AG08396 (cell line): ENCODE data around the gene RIPOR3.

Experiments used
- DNase-seq: peaks from one replicate; pipeline ENCODE4 v3.0.0; 2012; ENCODE audit warnings: low spot score, mixed read lengths

RIPOR3 gene

GRCh38 chr20:50690650-50691572 is at the start of gene RIPOR3:
RIPOR3 (minus strand) TSS chr20:50691542; CDS start chr20:50691128, 414 bp downstream.
- peak; percentile 54 for DNase-seq

GRCh38 chr20:50737352-50737751 is 46.0 kb upstream of the RIPOR3 start:
- DNase-seq, result no peak

GRCh38 chr20:50735813-50736212 is 44.5 kb upstream of the RIPOR3 start:
- no peak for DNase-seq

- DNase-seq, result no peak
Measured at GRCh38 chr20:50734730-50735679, 43.7 kb upstream of the RIPOR3 start.

- DNase-seq, result no peak
Measured at GRCh38 chr20:50733644-50734349, 42.5 kb upstream of the RIPOR3 start.

GRCh38 chr20:50731930-50732690 is 40.8 kb upstream of the RIPOR3 start:
- no peak for DNase-seq

GRCh38 chr20:50731055-50731929 is 40.0 kb upstream of the RIPOR3 start, which contains the start of gene PARD6B:
PARD6B (plus strand) TSS chr20:50731580; CDS start chr20:50731787, 207 bp downstream.
- peak; percentile 99 for DNase-seq

- DNase-seq, result no peak
Measured at GRCh38 chr20:50730765-50731054, 39.4 kb upstream of the RIPOR3 start.

- peak; percentile 46 for DNase-seq
Measured at GRCh38 chr20:50729901-50730764, 38.8 kb upstream of the RIPOR3 start.

GRCh38 chr20:50728981-50729874 is 37.9 kb upstream of the RIPOR3 start:
- no peak for DNase-seq

GRCh38 chr20:50728486-50728980 is 37.2 kb upstream of the RIPOR3 start:
- DNase-seq, result no peak

- DNase-seq, result no peak
Measured at GRCh38 chr20:50727792-50728485, 36.6 kb upstream of the RIPOR3 start.

GRCh38 chr20:50726955-50727791 is 35.8 kb upstream of the RIPOR3 start:
- DNase-seq, result no peak

- no peak for DNase-seq
Measured at GRCh38 chr20:50725724-50726005, 34.3 kb upstream of the RIPOR3 start.

- DNase-seq, result peak; percentile 88
Measured at GRCh38 chr20:50724851-50725723, 33.7 kb upstream of the RIPOR3 start.
